GM23338 (cell line): ENCODE results near the gene STAT1. TPM values are rescaled to one million over a fixed set of nuclear protein-coding genes. Genes with fewer than 3 reads are reported as not detected.

ENCODE experiments used
- ATAC-seq: fragments of 200-7000 bp; cut with Tn5 transposase; 3 replicates; pipeline ENCODE4 v1.9.1; 2020
- DNase-seq: peaks from one replicate; pipeline ENCODE4 v3.0.0-alpha.2; 2015; ENCODE audit warnings: low spot score
- H2AFZ ChIP-seq: fragments of 200-600 bp; sonication (generic); 2 replicates; pipeline ENCODE4 v1.8.0; 2016; ENCODE audit warnings: antibody characterized with exemption, mild to moderate bottlenecking, moderate library complexity
- H3F3A ChIP-seq: fragments of 200-600 bp; sonication (generic); replicated peaks from 2 replicates; pipeline ENCODE4 v1.8.0; 2017; ENCODE audit warnings: antibody characterized with exemption, mixed run types, low read depth
- H3K27ac ChIP-seq: fragments of 200-600 bp; sonication (generic); 2 replicates; pipeline ENCODE4 v1.6.1; 2016; ENCODE audit warnings: low read depth
- H3K27me3 ChIP-seq: fragments of 200-600 bp; sonication (generic); 2 replicates; pipeline ENCODE4 v1.8.0; 2016; ENCODE audit warnings: mild to moderate bottlenecking, mixed run types, moderate library complexity; ENCODE audit not compliant: insufficient read depth
- H3K36me3 ChIP-seq: fragments of 200-600 bp; sonication (generic); 2 replicates; pipeline ENCODE4 v1.8.0; 2016; ENCODE audit warnings: mild to moderate bottlenecking; ENCODE audit not compliant: insufficient read depth
- H3K4me1 ChIP-seq: fragments of 200-600 bp; sonication (generic); 2 replicates; pipeline ENCODE4 v1.8.0; 2016; ENCODE audit warnings: mild to moderate bottlenecking, moderate library complexity; ENCODE audit not compliant: insufficient read depth
- H3K4me2 ChIP-seq: fragments of 200-600 bp; sonication (generic); 2 replicates; pipeline ENCODE4 v1.7.1; 2017; ENCODE audit warnings: mixed run types
- H3K4me3 ChIP-seq: fragments of 200-600 bp; sonication (generic); 2 replicates; pipeline ENCODE4 v1.6.1; 2016; ENCODE audit warnings: mixed run types
- H3K79me2 ChIP-seq: fragments of 200-600 bp; sonication (generic); replicated peaks from 2 replicates; pipeline ENCODE4 v1.8.0; 2017; ENCODE audit warnings: mild to moderate bottlenecking; ENCODE audit not compliant: insufficient read depth
- H3K9me2 ChIP-seq: fragments of 200-600 bp; sonication (generic); 2 replicates; pipeline ENCODE4 v1.8.0; 2017; ENCODE audit not compliant: insufficient read depth
- H4K20me1 ChIP-seq: fragments of 200-600 bp; sonication (generic); replicated peaks from 2 replicates; pipeline ENCODE4 v1.8.0; 2017; ENCODE audit warnings: mild to moderate bottlenecking; ENCODE audit not compliant: insufficient read depth
- H3K27ac Mint-ChIP-seq: 2 replicates; pipeline ENCODE4 v1.8.0; 2020; ENCODE audit warnings: inconsistent platforms, mild to moderate bottlenecking, moderate library complexity, mixed read lengths
- H3K27me3 Mint-ChIP-seq: 3 replicates; pipeline ENCODE4 v1.8.0; 2022; ENCODE audit warnings: low read depth, mild to moderate bottlenecking, moderate library complexity, mixed read lengths, inconsistent platforms; ENCODE audit not compliant: insufficient read depth, poor library complexity
- H3K36me3 Mint-ChIP-seq: 3 replicates; pipeline ENCODE4 v1.8.0; 2021; ENCODE audit warnings: low read depth, mild to moderate bottlenecking, inconsistent platforms, moderate library complexity, mixed read lengths
- H3K4me1 Mint-ChIP-seq: 3 replicates; pipeline ENCODE4 v1.8.0; 2020; ENCODE audit warnings: mild to moderate bottlenecking, inconsistent platforms, mixed read lengths
- H3K4me3 Mint-ChIP-seq: 3 replicates; pipeline ENCODE4 v1.8.0; 2021; ENCODE audit warnings: moderate library complexity, mild to moderate bottlenecking, inconsistent platforms, mixed read lengths
- H3K9me3 Mint-ChIP-seq: 3 replicates; pipeline ENCODE4 v1.8.0; 2020; ENCODE audit warnings: moderate library complexity, mild to moderate bottlenecking, inconsistent platforms, mixed read lengths
- CREB1 ChIP-seq: fragments of 250-450 bp; sonication (Bioruptor Pico); IDR thresholded peaks from 2 replicates; pipeline ENCODE4 v1.5.0; 2020; ENCODE audit warnings: low read depth, mild to moderate bottlenecking, moderate library complexity
- EZH2 ChIP-seq: fragments of 200-600 bp; sonication (generic); IDR thresholded peaks from one replicate; pipeline ENCODE4 v1.8.0; 2017; ENCODE audit warnings: antibody characterized with exemption, mild to moderate bottlenecking, low read depth; ENCODE audit not compliant: unreplicated experiment
- JUNB ChIP-seq: IDR thresholded peaks from one replicate; pipeline ENCODE4 v1.6.1; 2016; ENCODE audit warnings: antibody characterized with exemption; ENCODE audit not compliant: unreplicated experiment
- NANOG ChIP-seq: IDR thresholded peaks from 2 replicates; pipeline ENCODE4 v1.6.1; 2016; ENCODE audit warnings: antibody characterized with exemption, borderline replicate concordance
- STAT1 ChIP-seq: IDR thresholded peaks from one replicate; pipeline ENCODE4 v1.6.1; 2016; ENCODE audit warnings: antibody characterized with exemption; ENCODE audit not compliant: unreplicated experiment
- ZNF114 ChIP-seq: fragments of 250-450 bp; sonication (Bioruptor Pico); IDR thresholded peaks from 2 replicates; pipeline ENCODE4 v1.5.0; 2020; ENCODE audit warnings: mild to moderate bottlenecking, moderate library complexity
- ZNF331 ChIP-seq: fragments of 250-450 bp; sonication (Bioruptor Pico); IDR thresholded peaks from 2 replicates; pipeline ENCODE4 v1.5.0; 2020; ENCODE audit warnings: low read depth, mild to moderate bottlenecking, moderate library complexity
- polyA plus RNA-seq: library from polyadenylated mRNA; unstranded; fragments of >200 nt; fragmentation: Nextera tagmentation; extraction: Ambion mirVana; gene quantifications from 2 replicates; pipeline ENCODE4 v1.2.1, GENCODE V29; 2016
- total RNA-seq: library from RNA; depleted of rRNA; stranded (reverse); fragments of >200 nt; shearing (Covaris generic); gene quantifications from 2 replicates; pipeline ENCODE4 v1.2.3, GENCODE V29; 2014
- TF ChIP-seq, protein P1 (sequence below): IDR thresholded peaks from 2 replicates; pipeline ENCODE4 v1.6.1; 2016; ENCODE audit warnings: antibody characterized with exemption
- TF ChIP-seq, protein P2 (sequence below): IDR thresholded peaks from one replicate; pipeline ENCODE4 v1.6.1; 2018; ENCODE audit warnings: antibody characterized with exemption; ENCODE audit not compliant: unreplicated experiment
- TF ChIP-seq, protein P3 (sequence below): fragments of 250-450 bp; sonication (Bioruptor Pico); IDR thresholded peaks from 2 replicates; pipeline ENCODE4 v1.5.0; 2020; ENCODE audit warnings: mild to moderate bottlenecking, moderate library complexity

Gene STAT1
- total and polyA plus RNA-seq, 2 experiments from 2014 or later = 15.1 to 47.4 TPM

GRCh38 chr2:190973262-190973661 is 40.7 kb downstream of the STAT1 start (continued):
- TF ChIP-seq NANOG (no peak), ZNF114 (CRISPR knock-in tag) (no peak), ZNF331 (CRISPR knock-in tag) (no peak)
- TF ChIP-seq, protein P1, sequence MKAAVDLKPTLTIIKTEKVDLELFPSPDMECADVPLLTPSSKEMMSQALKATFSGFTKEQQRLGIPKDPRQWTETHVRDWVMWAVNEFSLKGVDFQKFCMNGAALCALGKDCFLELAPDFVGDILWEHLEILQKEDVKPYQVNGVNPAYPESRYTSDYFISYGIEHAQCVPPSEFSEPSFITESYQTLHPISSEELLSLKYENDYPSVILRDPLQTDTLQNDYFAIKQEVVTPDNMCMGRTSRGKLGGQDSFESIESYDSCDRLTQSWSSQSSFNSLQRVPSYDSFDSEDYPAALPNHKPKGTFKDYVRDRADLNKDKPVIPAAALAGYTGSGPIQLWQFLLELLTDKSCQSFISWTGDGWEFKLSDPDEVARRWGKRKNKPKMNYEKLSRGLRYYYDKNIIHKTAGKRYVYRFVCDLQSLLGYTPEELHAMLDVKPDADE = no peak
- TF ChIP-seq, protein P2, sequence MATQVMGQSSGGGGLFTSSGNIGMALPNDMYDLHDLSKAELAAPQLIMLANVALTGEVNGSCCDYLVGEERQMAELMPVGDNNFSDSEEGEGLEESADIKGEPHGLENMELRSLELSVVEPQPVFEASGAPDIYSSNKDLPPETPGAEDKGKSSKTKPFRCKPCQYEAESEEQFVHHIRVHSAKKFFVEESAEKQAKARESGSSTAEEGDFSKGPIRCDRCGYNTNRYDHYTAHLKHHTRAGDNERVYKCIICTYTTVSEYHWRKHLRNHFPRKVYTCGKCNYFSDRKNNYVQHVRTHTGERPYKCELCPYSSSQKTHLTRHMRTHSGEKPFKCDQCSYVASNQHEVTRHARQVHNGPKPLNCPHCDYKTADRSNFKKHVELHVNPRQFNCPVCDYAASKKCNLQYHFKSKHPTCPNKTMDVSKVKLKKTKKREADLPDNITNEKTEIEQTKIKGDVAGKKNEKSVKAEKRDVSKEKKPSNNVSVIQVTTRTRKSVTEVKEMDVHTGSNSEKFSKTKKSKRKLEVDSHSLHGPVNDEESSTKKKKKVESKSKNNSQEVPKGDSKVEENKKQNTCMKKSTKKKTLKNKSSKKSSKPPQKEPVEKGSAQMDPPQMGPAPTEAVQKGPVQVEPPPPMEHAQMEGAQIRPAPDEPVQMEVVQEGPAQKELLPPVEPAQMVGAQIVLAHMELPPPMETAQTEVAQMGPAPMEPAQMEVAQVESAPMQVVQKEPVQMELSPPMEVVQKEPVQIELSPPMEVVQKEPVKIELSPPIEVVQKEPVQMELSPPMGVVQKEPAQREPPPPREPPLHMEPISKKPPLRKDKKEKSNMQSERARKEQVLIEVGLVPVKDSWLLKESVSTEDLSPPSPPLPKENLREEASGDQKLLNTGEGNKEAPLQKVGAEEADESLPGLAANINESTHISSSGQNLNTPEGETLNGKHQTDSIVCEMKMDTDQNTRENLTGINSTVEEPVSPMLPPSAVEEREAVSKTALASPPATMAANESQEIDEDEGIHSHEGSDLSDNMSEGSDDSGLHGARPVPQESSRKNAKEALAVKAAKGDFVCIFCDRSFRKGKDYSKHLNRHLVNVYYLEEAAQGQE = no peak

DNA sequence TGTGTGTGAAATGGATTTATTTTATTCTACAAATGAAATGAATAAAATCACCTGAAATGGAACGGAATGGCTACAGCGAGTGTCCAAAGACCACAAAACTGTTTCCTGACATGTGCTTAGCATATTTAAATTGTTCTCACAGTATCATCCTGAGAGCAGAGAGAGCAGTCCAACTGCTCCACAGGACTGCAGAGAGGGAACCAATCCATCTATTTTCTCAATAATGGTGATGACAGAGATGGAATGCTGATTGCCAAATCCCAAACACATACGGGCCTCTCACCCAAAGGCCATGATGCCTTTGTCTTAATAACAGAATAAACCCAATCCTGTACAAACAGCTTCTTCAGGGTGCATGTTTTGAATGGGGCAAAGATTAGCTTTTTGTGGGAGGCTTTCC is 41.1 kb downstream of the STAT1 start:
- Histone ChIP-seq H3K27me3 (no peaks in the 10 kb centered on the region), H3K4me2 (no peak overlapping the region), H3K27ac (no peak overlapping the region), H3K79me2 (no peaks in the 10 kb centered on the region), H3K4me3 (no peak overlapping the region), H2AFZ (no peak overlapping the region), H3K4me1 (no peaks in the 10 kb centered on the region), H3F3A (no peaks in the 10 kb centered on the region), H4K20me1 (no peaks in the 10 kb centered on the region; the same call in 1 of the 2 replicates), H3K36me3 (peaks cover 46% of the 10 kb centered on the region), H3K9me2 (no peaks in the 10 kb centered on the region)
- DNase-seq (no peak), ATAC-seq (no peak)
- H3K27me3 Mint-ChIP-seq = peaks cover 1% of the 10 kb centered on the region
- no peak overlapping the region for H3K4me3 Mint-ChIP-seq
- peaks cover 76% of the 10 kb centered on the region for H3K36me3 Mint-ChIP-seq
- H3K27ac Mint-ChIP-seq = no peak overlapping the region
- H3K9me3 Mint-ChIP-seq = no peaks in the 10 kb centered on the region; the same call in 2 of the 3 replicates
- H3K4me1 Mint-ChIP-seq = no peaks in the 10 kb centered on the region
- TF ChIP-seq EZH2 (no peak), NANOG (no peak), CREB1 (CRISPR knock-in tag) (no peak), ZNF331 (CRISPR knock-in tag) (no peak), JUNB (no peak), STAT1 (no peak)
- TF ChIP-seq, protein P3, sequence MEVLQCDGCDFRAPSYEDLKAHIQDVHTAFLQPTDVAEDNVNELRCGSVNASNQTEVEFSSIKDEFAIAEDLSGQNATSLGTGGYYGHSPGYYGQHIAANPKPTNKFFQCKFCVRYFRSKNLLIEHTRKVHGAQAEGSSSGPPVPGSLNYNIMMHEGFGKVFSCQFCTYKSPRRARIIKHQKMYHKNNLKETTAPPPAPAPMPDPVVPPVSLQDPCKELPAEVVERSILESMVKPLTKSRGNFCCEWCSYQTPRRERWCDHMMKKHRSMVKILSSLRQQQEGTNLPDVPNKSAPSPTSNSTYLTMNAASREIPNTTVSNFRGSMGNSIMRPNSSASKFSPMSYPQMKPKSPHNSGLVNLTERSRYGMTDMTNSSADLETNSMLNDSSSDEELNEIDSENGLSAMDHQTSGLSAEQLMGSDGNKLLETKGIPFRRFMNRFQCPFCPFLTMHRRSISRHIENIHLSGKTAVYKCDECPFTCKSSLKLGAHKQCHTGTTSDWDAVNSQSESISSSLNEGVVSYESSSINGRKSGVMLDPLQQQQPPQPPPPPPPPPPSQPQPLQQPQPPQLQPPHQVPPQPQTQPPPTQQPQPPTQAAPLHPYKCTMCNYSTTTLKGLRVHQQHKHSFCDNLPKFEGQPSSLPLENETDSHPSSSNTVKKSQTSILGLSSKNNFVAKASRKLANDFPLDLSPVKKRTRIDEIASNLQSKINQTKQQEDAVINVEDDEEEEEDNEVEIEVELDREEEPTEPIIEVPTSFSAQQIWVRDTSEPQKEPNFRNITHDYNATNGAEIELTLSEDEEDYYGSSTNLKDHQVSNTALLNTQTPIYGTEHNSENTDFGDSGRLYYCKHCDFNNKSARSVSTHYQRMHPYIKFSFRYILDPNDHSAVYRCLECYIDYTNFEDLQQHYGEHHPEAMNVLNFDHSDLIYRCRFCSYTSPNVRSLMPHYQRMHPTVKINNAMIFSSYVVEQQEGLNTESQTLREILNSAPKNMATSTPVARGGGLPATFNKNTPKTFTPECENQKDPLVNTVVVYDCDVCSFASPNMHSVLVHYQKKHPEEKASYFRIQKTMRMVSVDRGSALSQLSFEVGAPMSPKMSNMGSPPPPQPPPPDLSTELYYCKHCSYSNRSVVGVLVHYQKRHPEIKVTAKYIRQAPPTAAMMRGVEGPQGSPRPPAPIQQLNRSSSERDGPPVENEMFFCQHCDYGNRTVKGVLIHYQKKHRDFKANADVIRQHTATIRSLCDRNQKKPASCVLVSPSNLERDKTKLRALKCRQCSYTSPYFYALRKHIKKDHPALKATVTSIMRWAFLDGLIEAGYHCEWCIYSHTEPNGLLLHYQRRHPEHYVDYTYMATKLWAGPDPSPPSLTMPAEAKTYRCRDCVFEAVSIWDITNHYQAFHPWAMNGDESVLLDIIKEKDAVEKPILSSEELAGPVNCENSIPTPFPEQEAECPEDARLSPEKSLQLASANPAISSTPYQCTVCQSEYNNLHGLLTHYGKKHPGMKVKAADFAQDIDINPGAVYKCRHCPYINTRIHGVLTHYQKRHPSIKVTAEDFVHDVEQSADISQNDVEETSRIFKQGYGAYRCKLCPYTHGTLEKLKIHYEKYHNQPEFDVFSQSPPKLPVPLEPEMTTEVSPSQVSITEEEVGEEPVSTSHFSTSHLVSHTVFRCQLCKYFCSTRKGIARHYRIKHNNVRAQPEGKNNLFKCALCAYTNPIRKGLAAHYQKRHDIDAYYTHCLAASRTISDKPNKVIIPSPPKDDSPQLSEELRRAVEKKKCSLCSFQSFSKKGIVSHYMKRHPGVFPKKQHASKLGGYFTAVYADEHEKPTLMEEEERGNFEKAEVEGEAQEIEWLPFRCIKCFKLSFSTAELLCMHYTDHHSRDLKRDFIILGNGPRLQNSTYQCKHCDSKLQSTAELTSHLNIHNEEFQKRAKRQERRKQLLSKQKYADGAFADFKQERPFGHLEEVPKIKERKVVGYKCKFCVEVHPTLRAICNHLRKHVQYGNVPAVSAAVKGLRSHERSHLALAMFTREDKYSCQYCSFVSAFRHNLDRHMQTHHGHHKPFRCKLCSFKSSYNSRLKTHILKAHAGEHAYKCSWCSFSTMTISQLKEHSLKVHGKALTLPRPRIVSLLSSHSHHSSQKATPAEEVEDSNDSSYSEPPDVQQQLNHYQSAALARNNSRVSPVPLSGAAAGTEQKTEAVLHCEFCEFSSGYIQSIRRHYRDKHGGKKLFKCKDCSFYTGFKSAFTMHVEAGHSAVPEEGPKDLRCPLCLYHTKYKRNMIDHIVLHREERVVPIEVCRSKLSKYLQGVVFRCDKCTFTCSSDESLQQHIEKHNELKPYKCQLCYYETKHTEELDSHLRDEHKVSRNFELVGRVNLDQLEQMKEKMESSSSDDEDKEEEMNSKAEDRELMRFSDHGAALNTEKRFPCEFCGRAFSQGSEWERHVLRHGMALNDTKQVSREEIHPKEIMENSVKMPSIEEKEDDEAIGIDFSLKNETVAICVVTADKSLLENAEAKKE (CRISPR knock-in tag) = no peak
- TF ChIP-seq, protein P1 = no peak
